SU-DHL-6 (cell line): ENCODE measurements around the gene POLR2H.

Source experiments
- H2AFZ ChIP-seq: fragments of 200-600 bp; sonication (generic); 2 replicates; pipeline ENCODE4 v1.6.1; 2014; ENCODE audit warnings: low read depth, mild to moderate bottlenecking, moderate library complexity, mixed read lengths, antibody characterized with exemption, low read length; ENCODE audit not compliant: severe bottlenecking
- H3F3A ChIP-seq: fragments of 200-600 bp; shearing (Covaris generic); 2 replicates; pipeline ENCODE4 v1.6.0; 2016; ENCODE audit warnings: antibody characterized with exemption, mild to moderate bottlenecking; ENCODE audit not compliant: insufficient read depth
- H3K27ac ChIP-seq: fragments of 200-600 bp; sonication (generic); 2 replicates; pipeline ENCODE4 v1.5.1; 2016; ENCODE audit warnings: low read depth, mild to moderate bottlenecking, low read length, moderate library complexity, mixed read lengths
- H3K27me3 ChIP-seq: fragments of 200-600 bp; sonication (generic), shearing (Covaris generic); 2 replicates; pipeline ENCODE4 v1.6.0; 2014; ENCODE audit warnings: mild to moderate bottlenecking, low read length
- H3K36me3 ChIP-seq: fragments of 200-600 bp; sonication (generic); 2 replicates; pipeline ENCODE4 v1.6.1; 2014; ENCODE audit warnings: mild to moderate bottlenecking, low read length, mixed read lengths
- H3K4me2 ChIP-seq: fragments of 300-600, 200-600 bp; shearing (Covaris generic), sonication (generic); 2 replicates; pipeline ENCODE4 v1.6.0; 2014; ENCODE audit warnings: low read length, low read depth, mild to moderate bottlenecking; ENCODE audit not compliant: poor library complexity, severe bottlenecking
- H3K4me3 ChIP-seq: fragments of 200-600 bp; sonication (generic); 2 replicates; pipeline ENCODE4 v1.5.1; 2014; ENCODE audit warnings: antibody characterized with exemption, low read length, mild to moderate bottlenecking, mixed read lengths; ENCODE audit not compliant: insufficient read depth, poor library complexity, severe bottlenecking
- H3K79me2 ChIP-seq: fragments of 200-600 bp; sonication (generic); 2 replicates; pipeline ENCODE4 v1.6.1; 2014; ENCODE audit warnings: mild to moderate bottlenecking, low read length, moderate library complexity; ENCODE audit not compliant: insufficient read depth
- H3K9ac ChIP-seq: fragments of 200-600 bp; sonication (generic); 2 replicates; pipeline ENCODE4 v1.7.0; 2014; ENCODE audit warnings: mild to moderate bottlenecking, low read length
- H3K9me2 ChIP-seq: fragments of 200-600 bp; sonication (generic); replicated peaks from 2 replicates; pipeline ENCODE4 v1.6.1; 2014; ENCODE audit warnings: low read length; ENCODE audit not compliant: insufficient read depth
- H3K9me3 ChIP-seq: fragments of 200-600 bp; sonication (generic); 2 replicates; pipeline ENCODE4 v1.6.1; 2014; ENCODE audit warnings: low read length, mixed read lengths; ENCODE audit not compliant: insufficient read depth
- H4K20me1 ChIP-seq: fragments of 200-600 bp; sonication (generic); 2 replicates; pipeline ENCODE4 v1.6.1; 2014; ENCODE audit warnings: low read depth, mild to moderate bottlenecking, antibody characterized with exemption, low read length, moderate library complexity, mixed read lengths
- EZH2phosphoT487 ChIP-seq: fragments of 200-600 bp; sonication (generic), shearing (Covaris generic); conservative IDR thresholded peaks from 2 replicates; pipeline ENCODE4 v1.6.1; 2018; ENCODE audit warnings: mild to moderate bottlenecking, antibody characterized with exemption, low read length, moderate library complexity, mixed read lengths
- TF ChIP-seq, protein P1 (sequence below): fragments of 200-600 bp; sonication (generic); IDR thresholded peaks from one replicate; pipeline ENCODE4 v1.5.1; 2017; ENCODE audit warnings: antibody characterized with exemption, mild to moderate bottlenecking, low read length, moderate library complexity; ENCODE audit not compliant: insufficient read depth, poor library complexity, severe bottlenecking

POLR2H gene

DNA sequence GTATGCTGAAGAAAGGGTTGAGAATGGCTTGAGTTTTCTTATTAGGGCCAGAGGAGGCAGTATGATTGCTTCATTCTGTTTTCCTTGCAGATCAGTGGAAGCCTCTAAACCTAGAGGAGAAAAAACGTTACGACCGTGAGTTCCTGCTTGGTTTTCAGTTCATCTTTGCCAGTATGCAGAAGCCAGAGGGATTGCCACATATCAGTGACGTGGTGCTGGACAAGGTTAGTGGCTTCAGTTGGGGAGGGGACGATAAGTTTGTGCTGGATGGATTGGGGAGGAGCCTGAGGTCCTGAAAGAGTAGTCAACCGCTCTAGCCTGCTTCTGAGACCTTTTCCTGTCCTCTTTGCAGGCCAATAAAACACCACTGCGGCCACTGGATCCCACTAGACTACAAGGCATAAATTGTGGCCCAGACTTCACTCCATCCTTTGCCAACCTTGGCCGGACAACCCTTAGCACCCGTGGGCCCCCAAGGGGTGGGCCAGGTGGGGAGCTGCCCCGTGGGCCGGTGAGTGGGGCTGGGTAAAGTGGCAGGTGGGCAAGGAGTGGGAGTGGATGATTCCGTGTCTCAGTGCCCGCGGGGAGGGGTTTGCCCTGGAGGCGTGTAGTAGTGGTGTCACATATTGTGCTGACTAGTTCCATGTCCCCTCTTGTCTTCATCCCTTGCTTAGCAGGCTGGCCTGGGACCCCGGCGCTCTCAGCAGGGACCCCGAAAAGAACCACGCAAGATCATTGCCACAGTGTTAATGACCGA lies 38.6 kb upstream of the POLR2H start:
- Histone ChIP-seq H3K79me2 (peaks cover 31% of the 10 kb centered on the region), H3K4me3 (no peak overlapping the region), H3K9ac (no peak overlapping the region), H3K9me2 (no peaks in the 10 kb centered on the region), H3K9me3 (no peaks in the 10 kb centered on the region), H2AFZ (no peak overlapping the region), H3K27me3 (no peaks in the 10 kb centered on the region), H3K36me3 (peaks cover 39% of the 10 kb centered on the region), H3F3A (no peaks in the 10 kb centered on the region), H3K27ac (no peak overlapping the region), H3K4me2 (no peak overlapping the region), H4K20me1 (0 out of 2 replicates have a peak, but pooled peaks cover 4% of the 10 kb centered on the region)
- TF ChIP-seq, protein P1, sequence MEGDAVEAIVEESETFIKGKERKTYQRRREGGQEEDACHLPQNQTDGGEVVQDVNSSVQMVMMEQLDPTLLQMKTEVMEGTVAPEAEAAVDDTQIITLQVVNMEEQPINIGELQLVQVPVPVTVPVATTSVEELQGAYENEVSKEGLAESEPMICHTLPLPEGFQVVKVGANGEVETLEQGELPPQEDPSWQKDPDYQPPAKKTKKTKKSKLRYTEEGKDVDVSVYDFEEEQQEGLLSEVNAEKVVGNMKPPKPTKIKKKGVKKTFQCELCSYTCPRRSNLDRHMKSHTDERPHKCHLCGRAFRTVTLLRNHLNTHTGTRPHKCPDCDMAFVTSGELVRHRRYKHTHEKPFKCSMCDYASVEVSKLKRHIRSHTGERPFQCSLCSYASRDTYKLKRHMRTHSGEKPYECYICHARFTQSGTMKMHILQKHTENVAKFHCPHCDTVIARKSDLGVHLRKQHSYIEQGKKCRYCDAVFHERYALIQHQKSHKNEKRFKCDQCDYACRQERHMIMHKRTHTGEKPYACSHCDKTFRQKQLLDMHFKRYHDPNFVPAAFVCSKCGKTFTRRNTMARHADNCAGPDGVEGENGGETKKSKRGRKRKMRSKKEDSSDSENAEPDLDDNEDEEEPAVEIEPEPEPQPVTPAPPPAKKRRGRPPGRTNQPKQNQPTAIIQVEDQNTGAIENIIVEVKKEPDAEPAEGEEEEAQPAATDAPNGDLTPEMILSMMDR = no peak
- TF ChIP-seq EZH2phosphoT487 = no peak

DNA sequence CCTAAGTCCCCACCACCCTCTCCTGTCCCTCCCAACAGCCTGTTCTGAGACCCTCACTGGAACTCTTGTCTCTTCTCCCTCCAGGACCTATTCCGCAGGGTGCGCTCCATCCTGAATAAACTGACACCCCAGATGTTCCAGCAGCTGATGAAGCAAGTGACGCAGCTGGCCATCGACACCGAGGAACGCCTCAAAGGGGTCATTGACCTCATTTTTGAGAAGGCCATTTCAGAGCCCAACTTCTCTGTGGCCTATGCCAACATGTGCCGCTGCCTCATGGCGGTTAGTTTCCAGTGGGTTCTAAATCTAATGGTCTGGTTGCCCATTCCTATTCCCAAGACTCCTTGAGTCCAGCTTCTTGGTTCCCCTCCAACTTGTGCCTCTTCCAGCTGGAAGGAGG lies 37.8 kb upstream of the POLR2H start:
- H3K9me2 ChIP-seq = no peaks in the 10 kb centered on the region
- no peaks in the 10 kb centered on the region for H3K27me3 ChIP-seq
- peaks cover 23% of the 10 kb centered on the region for H3K79me2 ChIP-seq
- no peaks in the 10 kb centered on the region for H3F3A ChIP-seq
- H2AFZ ChIP-seq = no peak overlapping the region
- no peak overlapping the region for H3K4me2 ChIP-seq
- H3K9me3 ChIP-seq = no peaks in the 10 kb centered on the region
- no peak overlapping the region for H3K4me3 ChIP-seq
- TF ChIP-seq, protein P1 = no peak
- H3K36me3 ChIP-seq = peaks cover 39% of the 10 kb centered on the region
- H3K27ac ChIP-seq = no peak overlapping the region
- H3K9ac ChIP-seq = no peak overlapping the region
- H4K20me1 ChIP-seq = 0 out of 2 replicates have a peak, but pooled peaks cover 4% of the 10 kb centered on the region

DNA sequence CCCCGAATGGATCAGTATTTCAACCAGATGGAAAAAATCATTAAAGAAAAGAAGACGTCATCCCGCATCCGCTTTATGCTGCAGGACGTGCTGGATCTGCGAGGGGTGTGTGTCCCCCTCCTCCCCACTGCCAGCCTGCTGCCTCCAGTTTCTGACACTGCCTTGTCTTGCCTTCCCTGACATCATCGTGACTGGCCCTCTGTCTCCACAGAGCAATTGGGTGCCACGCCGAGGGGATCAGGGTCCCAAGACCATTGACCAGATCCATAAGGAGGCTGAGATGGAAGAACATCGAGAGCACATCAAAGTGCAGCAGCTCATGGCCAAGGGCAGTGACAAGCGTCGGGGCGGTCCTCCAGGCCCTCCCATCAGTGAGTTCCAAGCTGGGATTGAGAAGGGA lies 36.2 kb upstream of the POLR2H start:
- TF ChIP-seq, protein P1 = no peak
- TF ChIP-seq EZH2phosphoT487 = no peak

More for the DNA sequence above, 36.2 kb upstream of the POLR2H start:
- no peaks in the 10 kb centered on the region for H3K9me2 ChIP-seq
- H3F3A ChIP-seq = peaks cover under 1% of the 10 kb centered on the region; the same call in 1 of the 2 replicates
- H3K79me2 ChIP-seq = peaks cover 9% of the 10 kb centered on the region
- H2AFZ ChIP-seq = no peak overlapping the region
- H3K27me3 ChIP-seq = no peaks in the 10 kb centered on the region
- no peak overlapping the region for H3K4me3 ChIP-seq
- H3K27ac ChIP-seq = no peak overlapping the region
- no peaks in the 10 kb centered on the region for H4K20me1 ChIP-seq
- no peaks in the 10 kb centered on the region for H3K9me3 ChIP-seq
- no peak overlapping the region for H3K4me2 ChIP-seq
- no peak overlapping the region for H3K9ac ChIP-seq
- H3K36me3 ChIP-seq = peaks cover 44% of the 10 kb centered on the region
